GM18507 (cell line): Measurements from ENCODE around the gene DOCK1.
"Not testable (repeated sequence)": the region's sequence is repeated elsewhere in the genome, so short reads cannot be mapped to it uniquely, and the experiment has no call there.

Experiments
- DNase-seq: peaks from one replicate; pipeline ENCODE4 v3.0.0; 2011; ENCODE audit warnings: low read depth; ENCODE audit not compliant: insufficient read length; ENCODE audit errors: extremely low spot score
- FAIRE-seq: peaks from 2 replicates; lab custom pipeline; 2011; peaks lifted over from hg19 to GRCh38; lab: Jason Lieb, UNC

Gene DOCK1

GRCh38 chr10:126899529-126899928 is 5.7 kb upstream of the DOCK1 start:
- not testable (repeated sequence) for FAIRE-seq, DNase-seq

GRCh38 chr10:126902157-126902556 is 3.1 kb upstream of the DOCK1 start:
- no peak for FAIRE-seq
- DNase-seq: no peak

- DNase-seq (no peak), FAIRE-seq (no peak)
These were observed 1.4 kb upstream of the DOCK1 start for GRCh38 chr10:126903656-126904360.

- no peak for FAIRE-seq
- DNase-seq: no peak
These were observed 761 bp upstream of the DOCK1 start for GRCh38 chr10:126904516-126904817.

- DNase-seq (no peak), FAIRE-seq (no peak)
These were observed 812 bp downstream of the DOCK1 start for GRCh38 chr10:126905776-126906703.

- DNase-seq (no peak), FAIRE-seq (no peak)
These were observed 1.6 kb downstream of the DOCK1 start for GRCh38 chr10:126906704-126907422.

- no peak for FAIRE-seq
These were observed 2.3 kb downstream of the DOCK1 start for GRCh38 chr10:126907423-126907970.

GRCh38 chr10:126908225-126908624 is 3.0 kb downstream of the DOCK1 start:
- no peak for FAIRE-seq

More at GRCh38 chr10:126907423-126907970, 2.3 kb downstream of the DOCK1 start:
- DNase-seq: no peak

GRCh38 chr10:126908729-126909128 is 3.5 kb downstream of the DOCK1 start:
- DNase-seq: no peak
- no peak for FAIRE-seq

More at GRCh38 chr10:126908225-126908624, 3.0 kb downstream of the DOCK1 start:
- DNase-seq: no peak

- DNase-seq (no peak), FAIRE-seq (no peak)
These were observed 3.9 kb downstream of the DOCK1 start for GRCh38 chr10:126909147-126909546.

GRCh38 chr10:126910196-126910595 is 5.0 kb downstream of the DOCK1 start:
- DNase-seq: no peak
- no peak for FAIRE-seq

GRCh38 chr10:126910798-126911197 is 5.6 kb downstream of the DOCK1 start:
- FAIRE-seq (no peak), DNase-seq (no peak)

GRCh38 chr10:126911301-126911700 is 6.1 kb downstream of the DOCK1 start:
- DNase-seq (no peak), FAIRE-seq (no peak)

GRCh38 chr10:126913316-126913715 is 8.1 kb downstream of the DOCK1 start:
- DNase-seq (no peak), FAIRE-seq (no peak)

GRCh38 chr10:126914561-126914960 is 9.3 kb downstream of the DOCK1 start:
- FAIRE-seq (no peak), DNase-seq (no peak)

GRCh38 chr10:126916952-126917351 is 11.7 kb downstream of the DOCK1 start:
- not testable (repeated sequence) for FAIRE-seq, DNase-seq

GRCh38 chr10:126917375-126917774 is 12.1 kb downstream of the DOCK1 start:
- DNase-seq: no peak
- no peak for FAIRE-seq

GRCh38 chr10:126917975-126918908 is 13.0 kb downstream of the DOCK1 start:
- DNase-seq: no peak
- FAIRE-seq: no peak

GRCh38 chr10:126919426-126919825 is 14.2 kb downstream of the DOCK1 start:
- no peak for DNase-seq
- no peak for FAIRE-seq
